NOMO-1 (cell line): ENCODE data around the gene TSHZ1.
A peak's percentile ranks its signal among the peaks of the same experiment; 100 is the strongest.

Experiments
- DNase-seq, 2 experiments: peaks; one replicate each; lab custom pipeline; 2025; ENCODE audit not compliant: unreplicated experiment in 2 of 2; lab: John Stamatoyannopoulos, UW

Gene TSHZ1

DNA sequence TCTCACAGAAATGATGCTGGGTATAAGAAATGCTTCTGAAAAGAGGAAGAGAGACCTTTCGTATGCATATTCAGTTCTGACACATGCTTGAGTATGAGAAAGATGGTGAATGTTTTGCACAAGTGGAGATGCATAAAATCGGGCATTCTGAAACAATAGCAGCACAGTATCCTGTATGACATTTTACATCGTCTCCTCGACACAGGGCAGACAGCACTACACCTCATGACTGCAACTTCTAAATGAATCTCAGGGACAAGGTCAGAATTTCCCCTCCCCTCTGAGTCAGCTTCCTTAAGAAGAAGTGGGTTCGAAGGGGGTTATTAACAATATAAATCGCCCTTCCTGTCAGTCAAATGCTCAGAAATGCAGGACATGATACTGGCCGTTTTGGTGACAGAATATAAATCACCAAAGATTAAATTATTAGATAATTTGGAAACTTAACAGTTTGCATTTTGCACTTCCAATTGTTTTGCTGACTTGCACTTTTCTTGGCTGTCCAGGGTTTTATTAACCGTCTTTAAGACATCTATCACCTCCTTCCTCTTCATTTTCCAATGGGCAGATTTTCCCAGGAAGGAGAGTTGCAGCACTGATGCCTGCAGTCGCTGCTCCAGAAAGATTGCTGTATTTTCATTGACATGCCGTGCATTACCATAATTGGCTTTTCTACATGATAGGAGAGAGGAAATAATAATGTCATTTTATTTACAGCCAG lies 57.2 kb downstream of the TSHZ1 start:
- DNase-seq = peak in 1 of 2 experiments; percentile 54

DNA sequence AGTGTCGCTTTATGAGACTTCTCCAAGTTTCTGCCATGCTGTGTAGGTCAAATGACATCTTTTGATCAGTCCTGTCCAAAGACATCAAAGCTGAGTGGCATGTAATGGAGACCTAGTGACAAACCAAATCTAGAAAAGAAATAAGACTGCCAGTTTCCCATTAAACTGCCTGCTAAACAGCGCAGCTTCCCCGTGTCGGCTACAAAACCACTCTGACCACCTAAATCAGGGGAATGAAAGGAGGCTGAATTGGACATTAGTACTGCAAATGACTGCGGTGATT lies 57.7 kb downstream of the TSHZ1 start:
- no peak for DNase-seq

DNA sequence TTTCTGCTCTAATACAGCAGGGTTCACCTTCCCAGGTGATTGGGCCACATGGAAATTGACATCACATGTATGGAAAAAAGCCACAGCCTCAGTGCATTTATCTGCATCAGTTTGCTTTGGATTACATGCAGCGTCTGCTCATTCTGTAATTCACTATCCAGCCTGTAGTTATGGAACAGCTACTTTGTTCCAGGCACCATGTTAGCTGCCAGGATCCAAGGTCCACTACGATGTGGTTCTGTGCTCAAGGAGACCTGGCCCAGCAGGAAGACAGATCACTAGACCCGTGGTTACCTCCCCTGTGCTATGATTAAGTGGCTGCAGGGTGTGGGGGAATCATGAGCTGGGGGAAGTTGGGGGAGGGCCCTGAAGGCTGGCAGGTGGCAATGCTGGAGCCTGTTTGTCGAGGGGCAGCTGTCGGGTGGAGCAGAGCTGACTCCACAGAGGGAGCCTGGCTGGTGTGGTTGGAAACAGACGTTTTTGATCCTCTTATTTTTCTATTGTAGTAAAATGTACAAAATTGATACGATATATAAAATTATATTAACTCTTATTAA lies 58.6 kb downstream of the TSHZ1 start:
- DNase-seq = no peak

DNA sequence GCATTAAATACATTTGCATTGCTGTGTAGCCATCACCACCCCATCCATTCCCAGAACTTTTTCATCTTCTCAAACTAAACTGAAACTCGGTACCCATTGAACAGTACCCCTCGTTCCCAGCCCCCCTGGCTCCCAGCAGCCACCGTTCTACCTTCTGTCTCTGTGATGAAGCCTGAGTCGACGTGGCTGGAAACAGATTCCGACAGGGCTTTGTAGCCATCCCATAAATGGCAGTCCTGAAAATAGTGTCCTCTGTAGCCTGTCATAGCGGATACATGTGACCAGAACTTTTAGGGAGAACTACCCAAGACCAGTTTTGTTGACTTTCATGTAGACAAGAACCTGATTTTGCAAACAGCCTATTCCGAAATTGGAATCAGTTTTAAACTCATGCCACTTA lies 59.1 kb downstream of the TSHZ1 start:
- no peak for DNase-seq

DNA sequence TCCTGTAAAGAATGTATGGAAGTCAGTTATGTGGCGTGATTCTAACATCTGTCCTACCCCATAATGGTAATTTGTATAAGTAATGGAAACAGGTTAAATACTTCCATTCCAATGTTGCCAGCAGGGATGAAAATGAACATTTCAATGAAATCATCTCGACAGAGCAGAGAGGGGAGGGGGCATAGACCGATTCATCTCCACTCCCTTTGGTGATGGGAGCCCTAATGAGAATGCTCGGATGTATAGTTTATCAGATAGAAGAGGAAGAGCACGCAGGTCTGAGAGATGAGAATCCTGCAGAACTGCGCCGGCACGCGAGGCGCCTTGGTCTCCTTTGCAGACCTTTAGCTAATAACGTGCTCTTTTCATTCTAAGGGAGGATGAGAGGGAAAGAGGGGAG lies 61.4 kb downstream of the TSHZ1 start:
- no peak for DNase-seq

DNA sequence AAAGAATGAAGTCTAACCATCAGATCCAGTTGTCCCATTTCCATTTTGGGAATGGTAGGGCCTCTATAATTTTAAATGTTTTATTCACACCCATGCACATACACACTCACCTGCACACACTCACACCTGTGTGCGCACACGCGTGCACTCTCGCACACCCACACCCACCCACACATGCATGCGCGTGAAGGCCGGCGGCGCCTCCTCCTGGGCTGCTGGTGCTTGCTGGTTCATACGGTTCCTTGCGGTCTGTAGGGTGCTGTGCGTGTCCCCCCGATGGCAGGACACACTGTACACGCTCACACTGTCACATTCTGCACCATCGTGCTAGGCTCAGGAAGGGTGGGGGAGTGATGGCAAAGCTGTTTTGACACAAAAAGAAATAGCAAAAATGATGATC lies 63.2 kb downstream of the TSHZ1 start:
- no peak for DNase-seq

DNA sequence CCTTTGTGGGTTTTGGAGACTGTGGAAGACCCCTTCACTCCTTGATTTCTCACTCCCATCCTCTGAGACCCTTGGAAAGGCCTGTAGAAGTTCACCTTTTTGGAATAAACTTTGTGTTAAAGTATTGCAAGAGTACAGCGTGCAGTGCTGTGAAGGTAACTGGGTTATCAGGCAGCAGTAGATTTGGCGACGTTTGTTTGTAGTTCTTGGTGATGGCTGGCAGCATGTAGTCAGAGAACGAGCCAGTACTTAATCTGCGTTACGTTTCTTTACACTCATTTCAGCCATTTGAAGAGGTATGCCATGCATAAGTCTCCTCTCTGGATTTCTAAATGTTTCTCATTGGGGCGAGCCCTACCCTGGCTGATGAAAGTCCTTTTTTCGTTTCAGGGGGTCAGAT lies 64.6 kb downstream of the TSHZ1 start:
- no peak for DNase-seq

DNA sequence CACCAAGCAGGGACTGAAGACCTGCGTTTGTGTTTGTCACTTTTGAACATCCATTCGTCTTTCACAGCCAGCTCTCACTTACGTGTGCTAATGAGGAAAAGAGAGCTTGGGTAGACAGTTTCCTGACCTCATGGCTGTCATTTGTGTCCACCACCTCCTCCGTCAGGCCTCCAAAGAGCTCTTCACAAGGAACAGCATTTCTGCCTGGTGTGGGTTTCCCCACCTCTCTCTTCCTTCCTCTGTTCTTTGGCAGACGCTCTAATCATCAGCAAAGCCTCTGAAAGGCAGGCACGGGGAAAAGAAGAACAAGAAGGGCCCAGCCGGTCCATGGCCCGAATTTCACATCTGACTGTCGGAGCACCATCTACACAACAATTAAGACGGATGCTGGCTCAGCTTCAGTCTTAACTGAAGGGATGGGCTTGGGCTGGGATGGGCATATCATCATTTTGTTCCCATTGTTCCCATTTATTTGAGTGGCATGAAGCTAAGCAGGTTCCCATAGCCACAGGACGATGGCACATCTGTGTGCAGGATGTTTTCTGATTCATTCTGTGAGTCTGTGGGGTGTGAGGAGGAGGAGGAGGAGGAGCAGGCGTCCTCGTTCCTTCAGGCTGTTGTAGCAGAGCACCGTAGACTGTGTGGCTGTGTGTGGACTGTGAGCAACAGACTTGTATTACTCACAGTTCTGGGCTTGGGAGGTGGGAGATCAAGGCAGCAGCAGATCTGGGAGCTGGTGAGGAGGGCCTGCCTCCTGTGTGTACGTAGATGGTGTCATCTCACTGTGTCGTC lies 66.4 kb downstream of the TSHZ1 start:
- DNase-seq = no peak

DNA sequence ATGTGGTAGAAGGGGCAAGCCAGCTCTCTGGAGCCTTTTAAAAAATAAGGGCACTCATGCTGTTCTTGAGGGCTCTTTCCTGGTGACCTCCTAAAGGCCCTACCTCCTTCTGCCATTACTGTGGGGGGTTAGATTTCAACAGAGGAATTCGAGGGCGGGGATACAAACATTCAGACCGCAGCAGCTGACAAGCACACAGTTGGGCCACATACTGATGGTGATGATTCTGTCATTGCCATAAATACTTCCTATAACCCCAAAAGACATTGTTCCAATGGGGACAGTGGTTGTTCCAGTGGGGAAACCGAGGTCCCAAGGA lies 67.0 kb downstream of the TSHZ1 start:
- no peak for DNase-seq

DNA sequence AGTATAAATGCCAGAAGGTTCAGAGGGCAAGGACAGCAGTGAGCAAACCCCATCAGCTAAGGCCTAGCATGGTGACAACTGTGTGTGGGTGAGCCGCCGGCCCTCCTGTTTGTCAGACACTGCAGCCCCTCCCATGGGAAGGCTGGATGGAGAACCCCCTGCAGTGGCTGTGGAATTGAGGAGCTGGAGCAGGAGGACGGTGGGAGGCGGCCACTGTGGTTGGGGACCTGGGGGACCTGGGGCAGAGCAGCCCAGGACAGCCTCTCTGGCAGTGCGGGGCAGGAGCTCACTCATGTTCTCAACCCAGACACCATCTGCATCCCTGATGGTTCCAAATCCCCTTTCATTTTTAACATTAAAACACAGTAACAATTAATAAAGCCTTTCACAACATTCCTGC lies 68.8 kb downstream of the TSHZ1 start:
- no peak for DNase-seq

DNA sequence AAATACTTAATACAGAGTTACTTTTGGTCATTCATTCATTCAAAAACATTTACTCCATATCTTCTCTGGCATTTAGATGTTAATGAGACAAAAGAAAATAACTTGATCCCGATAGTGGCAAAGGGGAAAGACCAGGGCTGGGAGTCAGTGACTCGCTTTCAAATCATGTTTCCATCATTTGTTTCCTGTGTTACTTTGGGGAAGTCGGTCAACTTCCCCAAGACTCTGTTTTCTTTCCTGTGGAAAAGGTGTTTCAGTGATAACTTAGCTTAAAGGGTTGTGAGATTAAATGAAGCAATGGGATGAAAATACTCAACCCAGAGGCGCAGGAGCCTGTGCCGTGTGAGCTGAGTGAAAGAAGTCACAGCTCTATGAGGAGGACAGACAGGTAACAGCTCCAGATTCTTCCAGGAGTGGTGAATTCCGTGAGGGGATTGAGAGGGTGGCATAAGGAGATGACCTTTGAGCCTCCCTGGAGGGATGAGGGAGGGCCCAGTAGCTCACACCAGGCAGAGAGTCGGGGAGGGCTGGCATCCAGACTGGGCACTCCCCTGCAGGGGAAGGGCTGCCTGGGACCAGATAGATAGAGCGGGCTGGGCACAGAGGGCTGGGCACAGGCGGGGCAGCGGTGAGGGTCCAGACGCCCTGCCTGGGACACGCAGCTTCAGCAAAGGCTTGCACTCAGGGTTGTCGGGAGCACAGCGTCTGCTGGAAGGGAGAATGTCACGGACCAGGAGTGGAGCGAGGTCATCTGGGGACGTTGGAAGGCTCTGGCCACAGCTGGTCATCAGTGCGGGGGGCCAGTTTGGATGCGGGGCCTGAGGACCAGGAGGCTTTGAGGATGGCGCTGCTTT lies 70.1 kb downstream of the TSHZ1 start:
- no peak for DNase-seq

DNA sequence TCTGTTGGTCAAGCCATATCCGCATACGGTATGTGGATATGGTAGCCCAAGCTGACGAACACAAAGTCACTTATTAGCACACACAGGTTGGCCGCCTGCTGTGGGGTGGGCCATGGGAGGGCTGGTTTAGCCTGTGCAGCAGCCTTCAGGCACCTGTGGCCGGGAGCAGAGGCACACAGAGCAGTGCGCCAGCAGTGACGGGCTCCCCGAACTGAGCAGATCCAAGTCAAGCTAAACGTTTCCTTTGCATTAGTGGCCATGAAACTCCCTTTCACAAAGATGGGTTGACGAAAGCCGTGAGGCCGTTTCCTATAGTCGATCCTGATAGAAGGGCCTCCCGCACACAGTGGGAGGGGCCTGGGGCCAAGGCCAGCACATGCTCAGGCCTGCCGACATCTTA lies 72.1 kb downstream of the TSHZ1 start:
- DNase-seq = no peak

DNA sequence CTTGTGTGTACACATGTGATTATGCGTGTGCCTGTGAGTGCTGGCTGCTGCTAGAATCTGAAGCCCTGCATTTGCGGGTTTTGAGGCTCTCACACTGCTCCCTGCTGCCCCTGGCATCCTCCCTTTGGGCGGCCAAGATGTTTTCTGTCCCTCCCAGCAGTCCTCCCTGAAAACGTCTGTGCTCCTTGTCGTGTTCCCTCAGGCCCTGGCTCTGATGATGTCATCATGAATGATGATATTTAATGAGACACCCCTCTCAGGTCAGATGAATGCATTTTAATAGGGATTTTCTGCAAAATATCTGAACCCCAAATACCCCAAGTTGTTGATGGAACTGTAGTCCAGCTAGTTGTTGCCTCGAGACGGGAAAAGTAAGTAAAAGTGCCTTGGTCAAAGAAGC lies 73.1 kb downstream of the TSHZ1 start:
- no peak for DNase-seq

DNA sequence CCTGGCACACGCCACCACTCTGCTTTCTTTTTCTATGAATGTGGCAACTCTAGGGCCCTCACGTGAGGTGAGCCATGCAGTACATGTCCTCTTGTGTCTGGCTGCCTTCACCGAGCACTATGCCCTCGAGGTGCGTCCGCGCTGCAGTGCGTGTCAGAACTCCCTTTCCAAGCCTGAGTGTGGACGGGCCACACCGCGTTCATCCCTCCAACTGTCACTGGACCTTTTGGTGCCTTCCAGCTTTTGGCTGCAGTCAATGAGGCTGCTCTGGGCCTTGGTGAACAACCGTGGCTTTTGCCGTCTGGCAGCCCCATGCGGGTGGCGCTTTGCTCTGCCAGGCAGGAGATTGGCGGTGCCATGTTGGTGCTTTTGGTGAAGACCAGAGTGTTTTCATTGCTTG lies 74.0 kb downstream of the TSHZ1 start:
- no peak for DNase-seq

DNA sequence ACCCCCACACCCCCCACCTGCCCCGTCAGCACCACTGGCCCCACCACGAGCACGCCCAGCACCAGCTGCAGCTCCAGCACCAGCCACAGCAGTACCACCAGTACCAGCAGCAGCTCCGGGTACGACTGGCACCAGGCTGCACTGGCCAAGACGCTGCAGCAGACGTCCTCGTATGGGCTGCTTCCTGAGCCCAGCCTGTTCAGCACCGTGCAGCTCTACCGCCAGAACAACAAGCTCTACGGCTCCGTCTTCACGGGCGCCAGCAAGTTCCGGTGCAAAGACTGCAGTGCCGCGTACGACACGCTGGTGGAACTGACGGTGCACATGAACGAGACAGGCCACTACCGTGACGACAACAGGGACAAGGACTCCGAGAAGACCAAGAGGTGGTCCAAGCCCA lies 75.3 kb downstream of the TSHZ1 start:
- no peak for DNase-seq

DNA sequence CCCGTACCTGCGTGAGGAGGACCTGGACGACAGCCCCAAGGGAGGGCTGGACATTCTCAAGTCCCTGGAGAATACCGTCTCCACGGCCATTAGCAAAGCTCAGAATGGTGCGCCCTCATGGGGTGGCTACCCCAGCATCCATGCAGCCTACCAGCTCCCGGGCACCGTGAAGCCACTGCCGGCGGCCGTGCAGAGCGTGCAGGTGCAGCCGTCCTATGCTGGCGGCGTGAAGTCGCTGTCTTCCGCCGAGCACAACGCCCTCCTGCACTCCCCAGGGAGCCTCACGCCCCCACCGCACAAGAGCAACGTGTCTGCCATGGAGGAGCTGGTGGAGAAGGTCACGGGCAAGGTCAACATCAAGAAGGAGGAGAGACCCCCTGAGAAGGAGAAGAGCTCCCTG lies 76.4 kb downstream of the TSHZ1 start:
- DNase-seq = no peak

DNA sequence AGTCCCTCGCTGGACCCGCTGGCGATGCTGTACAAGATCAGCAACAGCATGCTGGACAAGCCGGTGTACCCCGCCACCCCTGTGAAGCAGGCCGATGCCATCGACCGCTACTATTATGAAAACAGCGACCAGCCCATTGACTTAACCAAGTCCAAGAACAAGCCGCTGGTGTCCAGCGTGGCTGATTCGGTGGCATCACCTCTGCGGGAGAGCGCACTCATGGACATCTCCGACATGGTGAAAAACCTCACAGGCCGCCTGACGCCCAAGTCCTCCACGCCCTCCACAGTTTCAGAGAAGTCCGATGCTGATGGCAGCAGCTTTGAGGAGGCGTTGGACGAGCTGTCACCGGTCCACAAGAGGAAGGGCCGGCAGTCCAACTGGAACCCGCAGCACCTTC lies 77.1 kb downstream of the TSHZ1 start:
- DNase-seq = no peak

DNA sequence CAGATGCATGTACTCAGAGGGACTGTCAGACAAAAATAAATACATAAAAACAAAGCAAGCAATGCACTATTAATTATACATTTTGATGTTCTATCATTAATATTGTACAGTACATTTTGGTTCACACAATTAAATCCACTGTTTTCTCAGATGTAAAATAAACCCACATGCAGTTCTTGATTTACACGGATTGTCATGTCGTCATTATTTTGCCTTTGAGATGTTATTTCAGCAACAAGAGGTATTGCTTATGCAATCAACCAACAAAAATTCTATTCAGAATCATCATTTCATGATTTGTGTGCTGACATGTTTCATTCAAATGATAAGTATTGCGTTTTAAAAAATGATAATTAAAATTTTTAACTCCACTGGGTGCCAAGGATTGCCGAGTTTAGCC lies 79.2 kb downstream of the TSHZ1 start:
- no peak for DNase-seq

DNA sequence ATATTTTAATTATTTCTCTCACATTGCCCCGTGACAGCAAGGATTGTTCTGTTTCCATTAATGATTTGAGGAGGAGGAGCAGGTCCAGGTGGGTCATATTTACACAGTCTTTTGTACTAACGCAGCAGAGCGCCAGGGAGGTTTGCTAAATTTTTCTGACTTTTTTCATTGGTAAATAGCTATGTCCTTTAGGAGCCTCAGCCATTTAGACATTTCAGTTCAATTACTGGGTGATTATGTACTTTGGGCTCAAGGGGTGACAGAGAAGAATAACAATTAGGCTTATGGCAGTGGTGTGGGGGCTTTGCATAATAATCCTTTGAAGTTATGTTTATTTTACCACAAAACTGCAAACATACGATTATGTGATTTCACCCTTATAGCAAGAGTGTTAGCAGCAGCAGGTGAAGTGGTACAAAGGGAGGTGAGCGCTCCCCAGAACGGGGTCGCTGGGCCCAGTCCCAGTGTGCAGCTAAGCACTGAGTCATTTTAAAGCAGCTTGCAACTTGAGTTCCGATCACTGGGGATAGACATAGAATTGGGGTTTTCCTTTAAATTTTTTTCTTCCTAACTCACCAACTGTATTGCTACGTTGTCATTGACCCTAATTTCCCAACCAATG lies 80.3 kb downstream of the TSHZ1 start:
- no peak for DNase-seq

DNA sequence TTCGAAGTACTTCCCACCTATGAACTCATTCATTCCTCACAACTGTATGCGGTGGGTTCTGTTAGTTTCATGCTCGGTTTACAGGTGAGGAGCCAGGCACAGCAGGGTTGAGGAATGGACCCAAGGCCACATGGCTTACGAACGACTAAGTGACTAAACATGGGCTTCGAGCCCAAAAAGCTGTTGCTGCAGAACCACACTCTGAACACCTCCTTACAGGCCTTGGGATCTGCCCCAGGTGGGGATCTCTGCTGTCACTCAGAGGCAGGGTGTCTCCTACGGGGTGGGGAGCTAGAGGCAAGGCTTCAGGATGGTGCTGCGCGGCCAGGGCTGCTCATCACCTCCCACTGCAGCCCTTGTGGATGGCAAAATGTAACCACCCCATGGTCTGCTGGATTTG lies 80.9 kb downstream of the TSHZ1 start:
- DNase-seq = no peak

DNA sequence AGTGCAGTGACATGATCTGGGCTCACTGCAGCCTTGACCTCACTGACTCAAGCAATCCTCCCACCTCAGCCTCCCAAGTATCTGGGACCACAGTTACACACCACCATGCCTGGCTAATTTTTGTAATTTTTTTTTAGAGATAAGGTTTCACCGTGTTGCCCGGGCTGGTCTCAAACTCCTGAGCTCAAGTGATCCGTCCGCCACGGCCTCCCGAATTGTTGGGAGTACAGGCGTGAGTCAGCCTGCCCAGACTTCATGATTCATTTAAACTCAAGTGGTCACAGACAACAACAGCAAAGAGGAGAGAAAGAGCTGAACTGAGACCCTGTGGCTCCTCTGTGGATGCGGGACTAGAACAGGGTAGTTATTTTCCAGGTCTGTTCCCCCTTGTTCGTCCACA lies 83.0 kb downstream of the TSHZ1 start:
- DNase-seq = no peak
